Neural progenitor cell (in vitro differentiated cells): ENCODE data around the gene PSTPIP1. TPM values are rescaled to one million over a fixed set of nuclear protein-coding genes. Genes with fewer than 3 reads are reported as not detected.

Source experiments
- DNase-seq: peaks from one replicate; pipeline ENCODE4 v3.0.0-alpha.2; 2016; ENCODE audit warnings: low spot score
- H2AFZ ChIP-seq: fragments of 200-600 bp; sonication (generic); replicated peaks from 2 replicates; pipeline ENCODE4 v1.6.1; 2016; ENCODE audit warnings: antibody characterized with exemption
- H3F3A ChIP-seq: fragments of 200-600 bp; sonication (generic); 2 replicates; pipeline ENCODE4 v1.6.1; 2016; ENCODE audit warnings: antibody characterized with exemption, low read depth
- H3K27ac ChIP-seq: fragments of 200-600 bp; sonication (generic); 2 replicates; pipeline ENCODE4 v1.5.1; 2016; ENCODE audit warnings: mild to moderate bottlenecking
- H3K27me3 ChIP-seq: fragments of 200-600 bp; sonication (generic); 2 replicates; pipeline ENCODE4 v1.6.1; 2016; ENCODE audit warnings: mild to moderate bottlenecking, moderate library complexity
- H3K36me3 ChIP-seq: fragments of 200-600 bp; sonication (generic); 2 replicates; pipeline ENCODE4 v1.5.1; 2016
- H3K4me1 ChIP-seq: fragments of 200-600 bp; sonication (generic); 2 replicates; pipeline ENCODE4 v1.6.1; 2016; ENCODE audit warnings: mixed run types
- H3K4me2 ChIP-seq: fragments of 200-600 bp; sonication (generic); 2 replicates; pipeline ENCODE4 v1.6.1; 2016
- H3K4me3 ChIP-seq: fragments of 200-600 bp; sonication (generic); 2 replicates; pipeline ENCODE4 v1.5.1; 2016
- H3K79me2 ChIP-seq: fragments of 200-600 bp; sonication (generic); 2 replicates; pipeline ENCODE4 v1.6.1; 2016; ENCODE audit warnings: low read depth
- H3K9ac ChIP-seq: fragments of 200-600 bp; sonication (generic); 2 replicates; pipeline ENCODE4 v1.6.1; 2016
- H3K9me3 ChIP-seq: fragments of 200-600 bp; sonication (generic); 2 replicates; pipeline ENCODE4 v1.5.1; 2016; ENCODE audit warnings: low read depth
- H4K20me1 ChIP-seq: fragments of 200-600 bp; sonication (generic); 2 replicates; pipeline ENCODE4 v1.6.1; 2016; ENCODE audit warnings: low read depth
- H3K27ac Mint-ChIP-seq: 3 replicates; pipeline ENCODE4 v1.8.0; 2021; ENCODE audit warnings: mixed read lengths
- H3K27me3 Mint-ChIP-seq: 2 replicates; pipeline ENCODE4 v1.8.0; 2022; ENCODE audit warnings: low read depth, mild to moderate bottlenecking, inconsistent platforms, moderate library complexity, mixed read lengths; ENCODE audit not compliant: insufficient read depth
- H3K36me3 Mint-ChIP-seq: 3 replicates; pipeline ENCODE4 v1.8.0; 2021; ENCODE audit warnings: mixed read lengths
- H3K4me1 Mint-ChIP-seq: 3 replicates; pipeline ENCODE4 v1.8.0; 2021; ENCODE audit warnings: mixed read lengths
- H3K4me3 Mint-ChIP-seq: 3 replicates; pipeline ENCODE4 v1.8.0; 2021; ENCODE audit warnings: mild to moderate bottlenecking, moderate library complexity, mixed read lengths
- H3K9me3 Mint-ChIP-seq: 3 replicates; pipeline ENCODE4 v1.8.0; 2020; ENCODE audit warnings: mixed read lengths
- EZH2 ChIP-seq: fragments of 200-600 bp; sonication (generic); IDR thresholded peaks from 2 replicates; pipeline ENCODE4 v1.6.1; 2017; ENCODE audit warnings: antibody characterized with exemption, mild to moderate bottlenecking, moderate library complexity
- EZH2phosphoT487 ChIP-seq: fragments of 200-600 bp; sonication (generic); IDR thresholded peaks from 2 replicates; pipeline ENCODE4 v1.6.1; 2017; ENCODE audit warnings: antibody characterized with exemption
- total RNA-seq: library from RNA; depleted of rRNA; stranded (reverse); fragments of >200 nt; gene quantifications from 2 replicates; pipeline ENCODE4 v1.2.3, GENCODE V29; 2015; ENCODE audit warnings: low replicate concordance
- TF ChIP-seq, protein P1 (sequence below): fragments of 200-600 bp; sonication (generic); IDR thresholded peaks from 2 replicates; pipeline ENCODE4 v1.5.1; 2017; ENCODE audit warnings: antibody characterized with exemption, mild to moderate bottlenecking

Gene PSTPIP1
- total RNA-seq, 1 donor from 2014 or later = 0.19 TPM

DNA sequence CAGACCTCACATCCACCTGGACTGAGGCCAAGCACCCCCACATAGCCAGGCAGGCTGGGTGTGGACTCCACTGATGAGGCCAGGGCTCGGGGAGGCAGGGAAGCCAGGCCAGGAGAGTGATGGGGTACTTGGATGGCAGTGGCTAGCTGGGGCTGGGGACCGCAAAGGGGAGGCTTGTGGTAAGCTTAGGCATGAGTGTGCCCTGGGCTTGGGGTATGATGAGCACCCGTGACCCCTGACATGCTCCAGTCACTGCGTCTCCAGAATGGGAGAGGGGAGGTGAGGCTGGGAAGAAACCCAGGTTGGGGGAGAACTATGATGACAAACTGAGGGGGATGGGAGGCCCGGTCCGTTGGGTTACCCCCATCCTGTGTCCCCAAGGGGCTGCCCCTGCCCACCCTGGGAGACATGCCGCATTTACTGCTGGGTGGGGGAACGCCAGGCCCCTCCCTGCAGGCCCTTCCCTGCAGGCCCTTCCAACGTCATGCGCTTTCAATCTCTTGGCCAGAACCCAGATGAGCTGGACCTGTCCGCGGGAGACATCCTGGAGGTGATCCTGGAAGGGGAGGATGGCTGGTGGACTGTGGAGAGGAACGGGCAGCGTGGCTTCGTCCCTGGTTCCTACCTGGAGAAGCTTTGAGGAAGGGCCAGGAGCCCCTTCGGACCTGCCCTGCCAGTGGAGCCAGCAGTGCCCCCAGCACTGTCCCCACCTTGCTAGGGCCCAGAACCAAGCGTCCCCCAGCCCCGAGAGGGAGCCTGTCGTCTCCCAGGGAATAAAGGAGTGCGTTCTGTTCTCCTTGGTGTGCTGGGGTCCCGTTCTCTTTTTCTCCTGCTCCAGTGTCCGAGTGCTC lies 41.8 kb downstream of the PSTPIP1 start:
- Histone ChIP-seq H3K4me3 (no peak overlapping the region), H3K27me3 (no peaks in the 10 kb centered on the region), H3K4me1 (peaks cover 13% of the 10 kb centered on the region), H3K9me3 (no peaks in the 10 kb centered on the region), H3K4me2 (no peak overlapping the region), H3K27ac (no peak overlapping the region), H3K9ac (no peak overlapping the region), H3K36me3 (no peaks in the 10 kb centered on the region), H2AFZ (no peak overlapping the region), H4K20me1 (no peaks in the 10 kb centered on the region), H3K79me2 (no peaks in the 10 kb centered on the region), H3F3A (peaks cover 11% of the 10 kb centered on the region)
- Mint-ChIP-seq H3K36me3 (peaks cover 13% of the 10 kb centered on the region), H3K27me3 (peaks cover 10% of the 10 kb centered on the region), H3K27ac (no peak overlapping the region), H3K4me1 (peaks cover 11% of the 10 kb centered on the region), H3K9me3 (peaks cover 5% of the 10 kb centered on the region), H3K4me3 (no peak overlapping the region)
- TF ChIP-seq EZH2phosphoT487 (no peak), EZH2 (no peak)
- TF ChIP-seq, protein P1, sequence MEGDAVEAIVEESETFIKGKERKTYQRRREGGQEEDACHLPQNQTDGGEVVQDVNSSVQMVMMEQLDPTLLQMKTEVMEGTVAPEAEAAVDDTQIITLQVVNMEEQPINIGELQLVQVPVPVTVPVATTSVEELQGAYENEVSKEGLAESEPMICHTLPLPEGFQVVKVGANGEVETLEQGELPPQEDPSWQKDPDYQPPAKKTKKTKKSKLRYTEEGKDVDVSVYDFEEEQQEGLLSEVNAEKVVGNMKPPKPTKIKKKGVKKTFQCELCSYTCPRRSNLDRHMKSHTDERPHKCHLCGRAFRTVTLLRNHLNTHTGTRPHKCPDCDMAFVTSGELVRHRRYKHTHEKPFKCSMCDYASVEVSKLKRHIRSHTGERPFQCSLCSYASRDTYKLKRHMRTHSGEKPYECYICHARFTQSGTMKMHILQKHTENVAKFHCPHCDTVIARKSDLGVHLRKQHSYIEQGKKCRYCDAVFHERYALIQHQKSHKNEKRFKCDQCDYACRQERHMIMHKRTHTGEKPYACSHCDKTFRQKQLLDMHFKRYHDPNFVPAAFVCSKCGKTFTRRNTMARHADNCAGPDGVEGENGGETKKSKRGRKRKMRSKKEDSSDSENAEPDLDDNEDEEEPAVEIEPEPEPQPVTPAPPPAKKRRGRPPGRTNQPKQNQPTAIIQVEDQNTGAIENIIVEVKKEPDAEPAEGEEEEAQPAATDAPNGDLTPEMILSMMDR = no peak
- DNase-seq = no peak

DNA sequence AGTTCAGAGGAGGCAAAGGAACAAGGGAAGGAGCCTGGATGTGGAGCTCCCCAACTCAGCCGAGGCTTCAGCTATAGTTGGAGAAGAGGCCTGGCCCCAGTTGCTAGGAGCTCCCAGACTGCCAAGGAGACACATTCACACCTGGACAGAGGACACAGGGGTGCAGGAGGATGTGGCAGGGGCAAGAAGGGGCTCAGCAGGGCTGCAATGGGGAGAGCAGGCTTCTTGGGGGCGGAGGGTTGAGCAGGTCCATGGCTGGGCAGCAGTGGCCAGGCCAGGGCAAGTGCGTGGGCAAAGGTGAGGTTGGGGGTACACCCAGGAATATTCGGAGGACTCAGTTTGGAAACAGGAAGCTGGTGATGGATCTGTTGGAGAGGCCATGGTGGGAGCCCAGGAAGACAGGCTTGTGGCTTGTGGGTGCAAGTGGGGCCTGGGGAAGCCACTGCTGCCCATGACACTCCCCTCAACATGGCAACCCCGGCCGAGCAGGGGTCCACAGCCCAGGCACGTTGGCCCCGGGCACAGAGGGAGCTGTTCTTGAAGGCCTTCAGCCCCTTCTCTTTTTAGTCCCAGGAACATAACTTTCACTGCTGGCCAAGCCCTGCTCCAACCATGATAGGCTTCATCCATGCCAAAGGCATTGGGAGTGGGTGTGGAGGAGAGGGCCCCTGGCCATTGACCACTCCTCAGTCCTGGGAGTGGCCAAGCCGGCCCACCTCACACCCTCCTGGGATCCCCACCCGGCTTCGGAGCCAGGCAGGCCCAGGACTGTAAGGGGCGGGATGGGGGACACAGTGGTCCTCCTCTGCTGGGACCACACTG lies 42.7 kb downstream of the PSTPIP1 start:
- peaks cover 5% of the 10 kb centered on the region for H3K9me3 Mint-ChIP-seq
- H3K36me3 ChIP-seq = no peaks in the 10 kb centered on the region
- no peaks in the 10 kb centered on the region for H3K27me3 ChIP-seq
- no peak overlapping the region for H3K4me2 ChIP-seq
- H3K27ac ChIP-seq = no peak overlapping the region
- H3K9ac ChIP-seq = no peak overlapping the region
- H3F3A ChIP-seq = peaks cover 11% of the 10 kb centered on the region
- no peaks in the 10 kb centered on the region for H3K79me2 ChIP-seq
- no peak overlapping the region for H3K4me3 ChIP-seq
- peak overlapping the region; percentile 53 for H3K4me3 Mint-ChIP-seq
- DNase-seq = no peak
- H3K4me1 ChIP-seq = peaks cover 13% of the 10 kb centered on the region
- H3K9me3 ChIP-seq = no peaks in the 10 kb centered on the region
- no peak overlapping the region for H2AFZ ChIP-seq
- no peaks in the 10 kb centered on the region for H4K20me1 ChIP-seq
- TF ChIP-seq EZH2phosphoT487 = no peak
- TF ChIP-seq, protein P1 = no peak
- no peak for TF ChIP-seq EZH2
- peaks cover 10% of the 10 kb centered on the region for H3K27me3 Mint-ChIP-seq
- H3K4me1 Mint-ChIP-seq = peaks cover 9% of the 10 kb centered on the region
- H3K36me3 Mint-ChIP-seq = peaks cover 17% of the 10 kb centered on the region
- no peak overlapping the region for H3K27ac Mint-ChIP-seq

DNA sequence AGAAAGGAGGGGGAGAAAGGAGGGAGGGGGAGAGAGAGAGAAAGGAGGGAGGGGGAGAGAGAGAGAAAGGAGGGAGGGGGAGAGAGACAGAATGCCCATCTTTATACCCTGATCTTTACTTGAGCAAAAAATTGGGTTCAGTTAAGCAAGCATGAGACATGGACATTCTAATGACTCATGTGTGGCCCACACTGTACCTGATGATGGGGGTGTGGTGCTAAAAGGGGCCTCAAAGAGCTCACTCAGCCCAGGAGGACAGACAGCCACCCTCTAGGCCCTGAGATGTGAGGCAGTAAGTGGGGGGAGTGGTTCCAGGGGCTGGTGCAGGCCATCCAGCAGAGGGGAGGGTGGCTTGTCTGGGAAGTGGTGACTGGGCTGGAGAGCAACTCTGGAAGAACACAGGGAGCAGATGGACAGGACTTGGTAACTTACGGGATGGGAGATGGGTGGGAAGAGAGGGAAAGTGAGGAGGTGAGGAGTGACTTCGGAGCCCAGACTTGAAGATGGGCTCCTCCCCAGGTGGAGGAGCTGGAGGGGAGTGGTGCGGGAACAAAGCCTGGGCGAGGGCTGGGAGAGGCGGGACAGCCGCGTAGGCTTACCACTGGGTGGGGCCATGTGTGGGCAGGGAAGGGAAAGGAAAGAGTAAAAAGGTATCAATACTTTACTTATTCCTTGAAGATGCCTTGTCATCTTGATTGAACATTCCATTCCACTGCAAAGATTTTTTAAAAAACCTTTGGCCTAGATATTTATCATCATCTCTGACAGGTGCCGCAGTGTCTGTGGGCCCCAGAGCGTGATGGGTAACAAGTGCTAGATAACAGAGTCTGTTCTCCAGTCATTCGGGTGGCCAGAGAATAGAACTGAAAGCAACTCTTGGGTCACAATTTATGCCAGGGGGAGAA lies 43.6 kb downstream of the PSTPIP1 start:
- Mint-ChIP-seq H3K27ac (no peak overlapping the region), H3K9me3 (peaks cover 5% of the 10 kb centered on the region), H3K4me1 (peaks cover 9% of the 10 kb centered on the region), H3K4me3 (no peak overlapping the region), H3K36me3 (peaks cover 23% of the 10 kb centered on the region), H3K27me3 (peaks cover 10% of the 10 kb centered on the region)
- Histone ChIP-seq H4K20me1 (no peaks in the 10 kb centered on the region), H3K27me3 (no peaks in the 10 kb centered on the region), H3K36me3 (no peaks in the 10 kb centered on the region), H2AFZ (no peak overlapping the region), H3K79me2 (no peaks in the 10 kb centered on the region), H3K4me3 (no peak overlapping the region), H3K9me3 (no peaks in the 10 kb centered on the region), H3K27ac (no peak overlapping the region), H3K4me1 (peaks cover 13% of the 10 kb centered on the region), H3K4me2 (no peak overlapping the region), H3K9ac (no peak overlapping the region), H3F3A (peaks cover 11% of the 10 kb centered on the region)
- no peak for DNase-seq
- TF ChIP-seq, protein P1 = no peak
- TF ChIP-seq EZH2 = no peak
- no peak for TF ChIP-seq EZH2phosphoT487
